ENCODE results near the gene KDM7A.
A peak's percentile ranks its signal among the peaks of the same experiment; 100 is the strongest.

KDM7A gene

DNA sequence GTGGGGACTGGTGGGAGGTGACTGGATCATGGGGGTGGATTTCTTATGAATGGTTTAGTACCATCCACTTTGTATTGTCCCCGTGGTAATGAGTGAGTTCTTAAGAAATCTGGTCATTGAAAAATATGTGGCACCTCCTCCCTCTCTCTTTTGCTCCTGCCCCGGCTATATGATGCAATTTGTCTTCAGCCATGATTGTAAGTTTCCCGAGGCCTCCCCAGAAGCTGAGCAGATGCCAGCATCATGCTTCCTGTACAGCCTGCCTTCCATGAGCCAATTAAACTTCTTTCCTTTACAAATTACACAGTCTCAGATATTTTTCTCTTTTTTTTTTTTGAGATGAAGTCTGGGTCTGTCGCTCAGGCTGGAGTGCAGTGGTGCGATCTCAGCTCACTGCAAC, 2.6 kb upstream of the KDM7A start:
- Histone ChIP-seq H3K27me3 (ENCODE audit: insufficient read depth, poor library complexity, severe bottlenecking) (peaks cover 16% of the 10 kb centered on the region), H3K27ac (replicated peaks) (no peak overlapping the region), H3K4me3 (replicated peaks; ENCODE audit: insufficient read depth, low read length) (no peak overlapping the region)
- DNase-seq (ENCODE audit: low read depth in 1 of 2, low spot score in 1 of 2) = no peak
- no peak for TF ChIP-seq SPI1 (IDR thresholded peaks at IDR 0.05; ENCODE audit: borderline replicate concordance, low read depth)
- TF ChIP-seq, protein P1, sequence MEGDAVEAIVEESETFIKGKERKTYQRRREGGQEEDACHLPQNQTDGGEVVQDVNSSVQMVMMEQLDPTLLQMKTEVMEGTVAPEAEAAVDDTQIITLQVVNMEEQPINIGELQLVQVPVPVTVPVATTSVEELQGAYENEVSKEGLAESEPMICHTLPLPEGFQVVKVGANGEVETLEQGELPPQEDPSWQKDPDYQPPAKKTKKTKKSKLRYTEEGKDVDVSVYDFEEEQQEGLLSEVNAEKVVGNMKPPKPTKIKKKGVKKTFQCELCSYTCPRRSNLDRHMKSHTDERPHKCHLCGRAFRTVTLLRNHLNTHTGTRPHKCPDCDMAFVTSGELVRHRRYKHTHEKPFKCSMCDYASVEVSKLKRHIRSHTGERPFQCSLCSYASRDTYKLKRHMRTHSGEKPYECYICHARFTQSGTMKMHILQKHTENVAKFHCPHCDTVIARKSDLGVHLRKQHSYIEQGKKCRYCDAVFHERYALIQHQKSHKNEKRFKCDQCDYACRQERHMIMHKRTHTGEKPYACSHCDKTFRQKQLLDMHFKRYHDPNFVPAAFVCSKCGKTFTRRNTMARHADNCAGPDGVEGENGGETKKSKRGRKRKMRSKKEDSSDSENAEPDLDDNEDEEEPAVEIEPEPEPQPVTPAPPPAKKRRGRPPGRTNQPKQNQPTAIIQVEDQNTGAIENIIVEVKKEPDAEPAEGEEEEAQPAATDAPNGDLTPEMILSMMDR (IDR thresholded peaks at IDR 0.05; ENCODE audit: insufficient read depth, low read length) = no peak
- TF ChIP-seq, protein P2, sequence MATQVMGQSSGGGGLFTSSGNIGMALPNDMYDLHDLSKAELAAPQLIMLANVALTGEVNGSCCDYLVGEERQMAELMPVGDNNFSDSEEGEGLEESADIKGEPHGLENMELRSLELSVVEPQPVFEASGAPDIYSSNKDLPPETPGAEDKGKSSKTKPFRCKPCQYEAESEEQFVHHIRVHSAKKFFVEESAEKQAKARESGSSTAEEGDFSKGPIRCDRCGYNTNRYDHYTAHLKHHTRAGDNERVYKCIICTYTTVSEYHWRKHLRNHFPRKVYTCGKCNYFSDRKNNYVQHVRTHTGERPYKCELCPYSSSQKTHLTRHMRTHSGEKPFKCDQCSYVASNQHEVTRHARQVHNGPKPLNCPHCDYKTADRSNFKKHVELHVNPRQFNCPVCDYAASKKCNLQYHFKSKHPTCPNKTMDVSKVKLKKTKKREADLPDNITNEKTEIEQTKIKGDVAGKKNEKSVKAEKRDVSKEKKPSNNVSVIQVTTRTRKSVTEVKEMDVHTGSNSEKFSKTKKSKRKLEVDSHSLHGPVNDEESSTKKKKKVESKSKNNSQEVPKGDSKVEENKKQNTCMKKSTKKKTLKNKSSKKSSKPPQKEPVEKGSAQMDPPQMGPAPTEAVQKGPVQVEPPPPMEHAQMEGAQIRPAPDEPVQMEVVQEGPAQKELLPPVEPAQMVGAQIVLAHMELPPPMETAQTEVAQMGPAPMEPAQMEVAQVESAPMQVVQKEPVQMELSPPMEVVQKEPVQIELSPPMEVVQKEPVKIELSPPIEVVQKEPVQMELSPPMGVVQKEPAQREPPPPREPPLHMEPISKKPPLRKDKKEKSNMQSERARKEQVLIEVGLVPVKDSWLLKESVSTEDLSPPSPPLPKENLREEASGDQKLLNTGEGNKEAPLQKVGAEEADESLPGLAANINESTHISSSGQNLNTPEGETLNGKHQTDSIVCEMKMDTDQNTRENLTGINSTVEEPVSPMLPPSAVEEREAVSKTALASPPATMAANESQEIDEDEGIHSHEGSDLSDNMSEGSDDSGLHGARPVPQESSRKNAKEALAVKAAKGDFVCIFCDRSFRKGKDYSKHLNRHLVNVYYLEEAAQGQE (IDR thresholded peaks at IDR 0.05; ENCODE audit: insufficient replicate concordance, low read depth) = no peak
- no peak for TF ChIP-seq POLR2AphosphoS5 (IDR thresholded peaks at IDR 0.05; ENCODE audit: low read depth)
- no peak for TF ChIP-seq GABPA (IDR thresholded peaks at IDR 0.05; ENCODE audit: low read depth)

DNA sequence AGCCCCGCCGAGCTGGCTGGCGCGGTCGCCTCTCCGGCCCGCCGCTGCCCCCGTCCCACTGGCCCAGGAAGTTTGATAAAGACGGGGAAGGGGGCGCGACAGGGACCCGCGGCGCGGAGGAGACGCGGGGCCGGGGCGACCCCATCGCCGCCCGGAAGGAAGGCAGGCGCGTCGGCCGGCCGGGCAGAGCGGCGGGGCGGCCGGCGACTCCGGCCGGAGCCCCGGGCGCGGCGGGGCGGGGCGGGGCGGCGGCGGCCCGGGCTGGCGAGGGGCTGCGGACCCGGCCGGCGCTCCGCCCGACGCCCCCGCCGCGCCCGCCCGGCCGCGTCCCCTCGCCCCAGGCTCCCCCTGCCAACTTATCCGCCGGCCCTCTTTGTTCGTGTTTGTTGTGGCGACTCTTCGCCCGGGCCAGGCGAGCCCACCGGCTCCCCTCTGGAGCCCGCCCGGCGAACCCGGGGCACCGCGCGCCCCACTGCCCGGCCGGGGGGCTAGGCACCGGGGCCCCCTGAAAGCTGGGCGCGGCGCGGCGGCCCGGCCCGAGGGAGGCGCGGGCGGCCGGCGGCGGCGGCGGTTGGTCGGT, 571 bp downstream of the KDM7A start:
- DNase-seq (ENCODE audit: low read depth in 1 of 2, low spot score in 1 of 2) = no peak
- TF ChIP-seq SPI1 (IDR thresholded peaks at IDR 0.05; ENCODE audit: borderline replicate concordance, low read depth) (no peak), GABPA (IDR thresholded peaks at IDR 0.05; ENCODE audit: low read depth) (no peak), POLR2AphosphoS5 (IDR thresholded peaks at IDR 0.05; ENCODE audit: low read depth) (no peak)
- TF ChIP-seq, protein P1 (IDR thresholded peaks at IDR 0.05; ENCODE audit: insufficient read depth, low read length) = no peak
- TF ChIP-seq, protein P2 (IDR thresholded peaks at IDR 0.05; ENCODE audit: insufficient replicate concordance, low read depth) = no peak
- H3K4me3 ChIP-seq (replicated peaks; ENCODE audit: insufficient read depth, low read length) = peak overlapping the region; percentile 48
- H3K27me3 ChIP-seq (ENCODE audit: insufficient read depth, poor library complexity, severe bottlenecking) = peaks cover 20% of the 10 kb centered on the region
- peak overlapping the region; percentile 47 for H3K27ac ChIP-seq (replicated peaks)

DNA sequence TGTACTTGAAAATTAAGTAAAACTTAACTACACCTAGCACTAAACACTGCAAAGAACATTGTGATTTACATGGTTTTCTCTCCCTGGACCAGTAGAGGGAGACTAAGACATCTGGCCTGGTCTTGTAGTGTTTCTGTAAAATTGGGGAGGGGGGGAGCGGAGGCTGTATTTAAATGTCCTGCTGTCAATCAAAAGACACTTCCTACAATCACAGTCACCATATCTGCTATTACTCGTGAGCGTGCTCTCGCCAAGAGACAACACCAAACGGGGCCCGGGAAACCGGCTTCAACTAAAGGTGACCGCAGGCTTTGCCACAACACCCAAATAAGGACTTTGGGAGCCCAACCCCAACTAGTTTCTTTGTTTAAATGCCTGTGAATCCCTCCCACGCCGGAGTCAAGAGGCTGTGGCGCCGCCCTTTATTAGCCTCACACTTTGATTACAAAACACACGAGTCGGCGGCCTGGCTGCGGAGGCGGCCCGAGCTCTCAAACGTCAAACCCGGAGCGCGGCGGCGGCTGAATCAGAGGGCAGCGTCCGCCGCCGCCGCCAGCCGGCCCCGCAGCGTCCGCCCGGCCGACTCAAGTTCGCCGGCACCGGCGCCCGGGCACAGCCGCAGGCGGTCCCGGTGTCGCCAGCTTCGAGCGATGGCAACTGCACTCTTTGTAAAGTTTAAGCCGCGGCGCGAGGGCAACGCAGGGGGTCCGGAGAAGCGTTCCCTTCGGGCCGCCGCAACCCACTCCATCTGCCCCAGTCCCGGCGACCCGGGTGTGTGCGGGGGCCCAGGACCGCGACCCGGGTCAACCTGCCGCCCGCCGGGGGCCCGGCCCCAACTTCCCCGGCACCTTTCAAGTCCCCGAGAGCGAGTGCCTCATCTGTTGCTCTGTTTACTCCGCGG, 1.3 kb downstream of the KDM7A start:
- Histone ChIP-seq H3K27me3 (ENCODE audit: insufficient read depth, poor library complexity, severe bottlenecking) (peaks cover 24% of the 10 kb centered on the region), H3K27ac (replicated peaks) (peak overlapping the region; percentile 47), H3K4me3 (replicated peaks; ENCODE audit: insufficient read depth, low read length) (peak overlapping the region; percentile 48)
- peak; percentile 53 to 85 for DNase-seq (ENCODE audit: low read depth in 1 of 2, low spot score in 1 of 2)
- no peak for TF ChIP-seq GABPA (IDR thresholded peaks at IDR 0.05; ENCODE audit: low read depth)
- TF ChIP-seq POLR2AphosphoS5 (IDR thresholded peaks at IDR 0.05; ENCODE audit: low read depth) = no peak
- TF ChIP-seq, protein P2 (IDR thresholded peaks at IDR 0.05; ENCODE audit: insufficient replicate concordance, low read depth) = no peak
- TF ChIP-seq SPI1 (IDR thresholded peaks at IDR 0.05; ENCODE audit: borderline replicate concordance, low read depth) = peak; percentile 24; the same call in 1 of the 2 replicates
- TF ChIP-seq, protein P1 (IDR thresholded peaks at IDR 0.05; ENCODE audit: insufficient read depth, low read length) = peak; percentile 55
